ENCODE measurements around the gene IL4I1. TPM values are rescaled to one million over a fixed set of nuclear protein-coding genes. Genes with fewer than 3 reads are reported as not detected.

IL4I1 gene
- total and polyA plus RNA-seq, 2 of the 8 experiments (the other 6 are each of a cell fraction or from before 2014, with no cell fraction given) = 0.41 to 0.76 TPM

DNA sequence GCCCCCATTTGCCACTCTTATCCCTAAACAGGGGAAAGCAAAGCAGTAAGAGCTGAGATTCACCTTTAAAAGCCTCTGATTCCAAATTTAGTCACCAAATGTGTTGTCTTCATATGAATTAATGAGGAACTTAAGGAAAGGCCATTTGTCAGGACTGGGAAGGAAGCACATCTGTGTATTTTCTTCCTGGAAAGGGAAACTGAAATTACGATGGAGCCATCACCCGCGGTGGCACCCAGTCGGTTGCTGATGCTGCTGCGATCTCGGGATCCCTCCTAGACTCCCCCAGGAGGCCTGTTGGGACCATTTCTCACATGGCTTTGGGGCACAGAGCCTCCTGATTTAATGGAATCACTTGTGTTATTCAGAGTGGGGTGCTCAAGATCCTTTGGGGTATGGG, 7.4 kb upstream of the IL4I1 start:
- Histone ChIP-seq H3K36me3 (ENCODE audit: control insufficient read depth in 2 of 4, insufficient read depth in 4 of 4, low read length in 3 of 4) (peaks cover 10 to 25% (median 15%) of the 10 kb centered on the region in 4 experiments; a peak in 7 of 8 replicates), H4K8ac (ENCODE audit: extremely low read depth, insufficient read depth, low read length) (peak overlapping the region; percentile 80; the same call in 1 of the 2 replicates), H3K79me2 (ENCODE audit: control insufficient read depth in 1 of 2, insufficient read depth in 2 of 2, low read length in 2 of 2) (no peaks in the 10 kb centered on the region; a peak in 1 of 4 replicates), H2BK20ac (ENCODE audit: low read length) (no peak overlapping the region), H3K4me3 (ENCODE audit: extremely low read depth in 1 of 4, insufficient read depth in 2 of 4, low read depth in 3 of 4, low read length in 4 of 4) (no peak overlapping the region), H3K14ac (ENCODE audit: insufficient read length) (no peak overlapping the region), H3K23ac (ENCODE audit: insufficient read length) (no peak overlapping the region), H2BK120ac (replicated peaks; ENCODE audit: low read depth, low read length) (no peak overlapping the region), H3K18ac (ENCODE audit: extremely low read depth, low read length) (no peak overlapping the region), H4K5ac (ENCODE audit: insufficient read length, low read depth, low read length) (no peak overlapping the region), H3K9ac (replicated peaks in 1 of 4; ENCODE audit: extremely low read depth in 1 of 4, low read depth in 3 of 4, low read length in 3 of 4) (no peak overlapping the region), H4K20me1 (replicated peaks in 1 of 2; ENCODE audit: control insufficient read depth in 1 of 2, insufficient read depth in 2 of 2, low read length in 2 of 2) (peaks cover 18% of the 10 kb centered on the region in 2 experiments), H3K27me3 (replicated peaks in 1 of 4; ENCODE audit: control insufficient read depth in 3 of 4, extremely low read depth in 1 of 4, insufficient read depth in 3 of 4, low read length in 3 of 4) (no peaks in the 10 kb centered on the region; a peak in 1 of 7 replicates), H2BK12ac (ENCODE audit: low read depth, low read length) (no peak overlapping the region), H3K4me1 (replicated peaks in 1 of 4; ENCODE audit: control insufficient read depth in 3 of 4, insufficient read depth in 4 of 4, low read length in 3 of 4) (peaks cover 0 to 6% (median 3%) of the 10 kb centered on the region in 4 experiments; a peak in 3 of 7 replicates), H3K79me1 (ENCODE audit: low read depth, low read length) (peaks cover 5% of the 10 kb centered on the region; the same call in 1 of the 2 replicates), H3K9me3 (ENCODE audit: insufficient read depth in 2 of 2, low read depth in 1 of 2, low read length in 1 of 2) (no peaks in the 10 kb centered on the region), H3K27ac (ENCODE audit: low read depth, low read length) (no peak overlapping the region), H3K4me2 (ENCODE audit: insufficient read depth in 1 of 2, low read depth in 2 of 2, low read length in 2 of 2) (no peak overlapping the region), H2BK5ac (ENCODE audit: low read depth, low read length) (no peak overlapping the region), H2AK5ac (ENCODE audit: low read depth, low read length) (no peak overlapping the region), H2BK15ac (ENCODE audit: low read length) (no peak overlapping the region), H3K4ac (replicated peaks; ENCODE audit: insufficient read length, low read depth, low read length) (no peak overlapping the region), H3K56ac (replicated peaks; ENCODE audit: insufficient read length, low read depth, low read length) (no peak overlapping the region), H2AFZ (ENCODE audit: low read length) (no peak overlapping the region), H3K23me2 (ENCODE audit: low read depth, low read length) (no peaks in the 10 kb centered on the region), H4K91ac (replicated peaks; ENCODE audit: insufficient read length, low read length) (no peak overlapping the region)
- TF ChIP-seq RXRA (IDR thresholded peaks at IDR 0.05; ENCODE audit: insufficient read depth, low read depth, low read length) = no peak
- no peak for TF ChIP-seq JUN (IDR thresholded peaks at IDR 0.05; ENCODE audit: low read depth, low read length)
- 85% methylated on average over 6 of the region's 6 CpGs; no CpG with 5 or more reads in 1 of the 2 experiments for WGBS, 2 experiments (ENCODE audit: extremely low coverage in 1 of 2, insufficient coverage in 1 of 2, insufficient read length in 1 of 2, insufficient replicate concordance in 2 of 2, low coverage in 1 of 2, low lambda C conversion rate in 2 of 2, missing lambda C conversion rate in 1 of 2)
- ChIA-PET CTCF (ENCODE audit: partially characterized antibody) (interaction anchor here (0.9 to 1.0 kb wide), 3 partner anchors 10 to 41 kb away, joined by 3 to 4 read pairs (median 4); no protein-coding TSS in a partner anchor), POLR2A (ENCODE audit: partially characterized antibody) (interaction anchor here (1.0 to 19.2 kb wide), 2 partner anchors 11 to 20 kb away, joined by 3 to 373 read pairs; partner anchors contain the start of genes ATF5 and NUP62)
- FAIRE-seq (no peak), DNase-seq (ENCODE audit: low read depth in 1 of 2, low spot score in 2 of 2) (no peak)

Measured in H1 (cell line).